Left kidney (tissue), 8 donors: ENCODE results near the gene ZFPM1. TPM values are rescaled to one million over a fixed set of nuclear protein-coding genes. Genes with fewer than 3 reads are reported as not detected.
"Not testable (repeated sequence)": the region's sequence is repeated elsewhere in the genome, so short reads cannot be mapped to it uniquely, and the experiment has no call there.

Experiments
- DNase-seq: peaks from one replicate; pipeline ENCODE4 v3.0.0-alpha.2; 2013
- long read RNA-seq, 8 donors: transcript quantifications; one replicate each; lab custom pipeline, GENCODE V29; 2026
- polyA plus RNA-seq: library from polyadenylated mRNA; unstranded; fragments of 120-200 nt; gene quantifications from one replicate; pipeline ENCODE4 v1.2.1, GENCODE V29; 2013; ENCODE audit not compliant: insufficient read length

The ZFPM1 gene
- 3.6 TPM for polyA plus RNA-seq
- long read RNA-seq, donor 1, result 0 reads
- long read RNA-seq, donor 2, full-length matches to known transcripts, result 1 of 1 reads
- long read RNA-seq, donor 2, partial matches to known transcripts, result 0 of 1 reads
- long read RNA-seq, donor 2, other reads (novel, unspliced or antisense), result 0 of 1 reads
- long read RNA-seq, donor 3, result 0 reads
- long read RNA-seq, donor 4, result 0 reads
- long read RNA-seq, donor 5, partial matches to known transcripts, result 7 of 8 reads
- long read RNA-seq, donor 5, other reads (novel, unspliced or antisense), result 0 of 8 reads
- long read RNA-seq, donor 6, result 0 reads
- long read RNA-seq, donor 7, partial matches to known transcripts, result 23 of 23 reads
- long read RNA-seq, donor 7, other reads (novel, unspliced or antisense), result 0 of 23 reads
- long read RNA-seq, donor 8, result 0 reads

- DNase-seq, result no peak
Measured at GRCh38 chr16:88453217-88453531, at the start of gene ZFPM1. ZFPM1 (plus strand) TSS chr16:88453280; CDS start chr16:88453639, 359 bp downstream.

GRCh38 chr16:88403794-88404581 is 49.1 kb upstream of the ZFPM1 start:
- DNase-seq, result no peak

GRCh38 chr16:88404769-88405168 is 48.3 kb upstream of the ZFPM1 start:
- no peak for DNase-seq

- no peak for DNase-seq
Measured at GRCh38 chr16:88405216-88406060, 47.6 kb upstream of the ZFPM1 start.

- DNase-seq, result no peak
Measured at GRCh38 chr16:88406096-88407041, 46.7 kb upstream of the ZFPM1 start.

- DNase-seq, result no peak
Measured at GRCh38 chr16:88407042-88407420, 46.0 kb upstream of the ZFPM1 start.

- no peak for DNase-seq
Measured at GRCh38 chr16:88407807-88408206, 45.3 kb upstream of the ZFPM1 start.

GRCh38 chr16:88408561-88409142 is 44.4 kb upstream of the ZFPM1 start:
- no peak for DNase-seq

GRCh38 chr16:88409296-88410065 is 43.6 kb upstream of the ZFPM1 start:
- no peak for DNase-seq

- not testable (repeated sequence) for DNase-seq
Measured at GRCh38 chr16:88410297-88410968, 42.6 kb upstream of the ZFPM1 start.

GRCh38 chr16:88411951-88412576 is 41.0 kb upstream of the ZFPM1 start:
- no peak for DNase-seq

- no peak for DNase-seq
Measured at GRCh38 chr16:88412766-88413165, 40.3 kb upstream of the ZFPM1 start.

- no peak for DNase-seq
Measured at GRCh38 chr16:88413231-88413630, 39.8 kb upstream of the ZFPM1 start.

GRCh38 chr16:88413631-88414030 is 39.4 kb upstream of the ZFPM1 start:
- DNase-seq, result no peak

GRCh38 chr16:88414521-88415380 is 38.3 kb upstream of the ZFPM1 start:
- DNase-seq, result no peak

GRCh38 chr16:88415381-88415705 is 37.7 kb upstream of the ZFPM1 start:
- no peak for DNase-seq

- no peak for DNase-seq
Measured at GRCh38 chr16:88415713-88416323, 37.3 kb upstream of the ZFPM1 start.

GRCh38 chr16:88416686-88417085 is 36.4 kb upstream of the ZFPM1 start:
- DNase-seq, result no peak
